Osteocyte (in vitro differentiated cells): ENCODE data around the gene PAK4. TPM values are rescaled to one million over a fixed set of nuclear protein-coding genes. Genes with fewer than 3 reads are reported as not detected.
A peak's percentile ranks its signal among the peaks of the same experiment; 100 is the strongest.

ENCODE experiments used
- DNase-seq: peaks from one replicate; pipeline ENCODE4 v3.0.0; 2021; ENCODE audit warnings: mixed read lengths; ENCODE audit not compliant: unreplicated experiment; ENCODE audit errors: extremely low spot score
- H3K27ac Mint-ChIP-seq: one replicate; pipeline ENCODE4 v1.8.0; 2021; ENCODE audit warnings: mild to moderate bottlenecking, mixed read lengths; ENCODE audit not compliant: unreplicated experiment
- H3K27me3 Mint-ChIP-seq: one replicate; pipeline ENCODE4 v1.8.0; 2021; ENCODE audit warnings: mixed read lengths; ENCODE audit not compliant: unreplicated experiment
- H3K36me3 Mint-ChIP-seq: one replicate; pipeline ENCODE4 v1.8.0; 2021; ENCODE audit warnings: mixed read lengths; ENCODE audit not compliant: unreplicated experiment
- H3K4me1 Mint-ChIP-seq: one replicate; pipeline ENCODE4 v1.8.0; 2021; ENCODE audit warnings: mixed read lengths; ENCODE audit not compliant: unreplicated experiment
- H3K4me3 Mint-ChIP-seq: one replicate; pipeline ENCODE4 v1.8.0; 2021; ENCODE audit warnings: mild to moderate bottlenecking, moderate library complexity, mixed read lengths; ENCODE audit not compliant: unreplicated experiment
- H3K9me3 Mint-ChIP-seq: one replicate; pipeline ENCODE4 v1.8.0; 2021; ENCODE audit warnings: mixed read lengths; ENCODE audit not compliant: unreplicated experiment
- total RNA-seq: library from RNA; stranded (reverse); gene quantifications from 2 replicates; pipeline ENCODE4 v1.2.1, GENCODE V29; 2021
- TF ChIP-seq, protein P1 (sequence below): fragments of 200-600 bp; sonication (generic); IDR thresholded peaks from 2 replicates; pipeline ENCODE4 v1.5.0; 2021; ENCODE audit warnings: antibody characterized with exemption, mild to moderate bottlenecking, moderate library complexity

The PAK4 gene
- total RNA-seq, 1 donor from 2014 or later, result 14.8 TPM

DNA sequence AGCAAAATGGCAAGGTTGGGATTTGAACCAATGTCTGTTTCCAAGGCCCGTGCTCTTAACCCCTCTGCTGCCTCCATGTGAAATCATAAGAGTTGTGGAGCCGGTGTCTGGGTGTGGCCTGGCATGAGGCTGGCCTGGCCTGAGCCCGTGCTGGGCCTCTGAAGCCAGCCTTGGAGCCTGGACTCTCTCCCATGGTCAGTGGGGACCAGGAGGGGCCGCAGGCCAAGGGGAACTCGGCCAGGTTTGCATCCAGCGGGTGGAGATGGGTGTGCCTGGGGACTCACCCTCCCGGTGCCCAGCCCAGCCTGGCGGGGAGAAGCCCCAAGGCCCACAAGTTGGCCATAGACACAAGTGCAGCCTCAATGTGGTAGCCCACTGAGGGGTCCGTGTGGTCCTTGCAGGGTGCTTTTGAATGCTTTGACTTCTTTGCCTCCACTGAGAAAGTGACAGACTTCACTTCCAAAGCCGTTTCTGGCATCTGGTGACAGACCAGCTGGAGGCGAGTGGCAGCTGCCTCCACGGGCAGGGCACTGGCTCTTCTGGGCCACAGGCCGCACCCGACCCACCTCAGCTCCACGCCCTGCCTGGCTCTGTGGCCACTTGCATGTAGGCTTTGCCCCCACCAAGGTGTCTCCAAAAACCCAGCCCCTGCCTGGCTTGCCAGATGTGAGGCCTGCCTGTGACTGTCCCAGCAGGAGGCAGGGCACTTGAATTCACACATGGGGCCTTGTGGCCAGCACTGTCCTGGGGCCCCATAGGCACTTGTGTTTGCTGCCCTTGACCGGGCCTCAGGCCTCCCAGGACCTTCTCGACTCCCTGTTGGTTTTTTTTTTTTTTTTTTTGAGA lies 45.0 kb downstream of the PAK4 start:
- Mint-ChIP-seq H3K27ac (no peak overlapping the region), H3K36me3 (peaks cover under 1% of the 10 kb centered on the region), H3K9me3 (no peaks in the 10 kb centered on the region), H3K4me1 (peaks cover 13% of the 10 kb centered on the region), H3K27me3 (no peaks in the 10 kb centered on the region), H3K4me3 (no peak overlapping the region)
- TF ChIP-seq, protein P1, sequence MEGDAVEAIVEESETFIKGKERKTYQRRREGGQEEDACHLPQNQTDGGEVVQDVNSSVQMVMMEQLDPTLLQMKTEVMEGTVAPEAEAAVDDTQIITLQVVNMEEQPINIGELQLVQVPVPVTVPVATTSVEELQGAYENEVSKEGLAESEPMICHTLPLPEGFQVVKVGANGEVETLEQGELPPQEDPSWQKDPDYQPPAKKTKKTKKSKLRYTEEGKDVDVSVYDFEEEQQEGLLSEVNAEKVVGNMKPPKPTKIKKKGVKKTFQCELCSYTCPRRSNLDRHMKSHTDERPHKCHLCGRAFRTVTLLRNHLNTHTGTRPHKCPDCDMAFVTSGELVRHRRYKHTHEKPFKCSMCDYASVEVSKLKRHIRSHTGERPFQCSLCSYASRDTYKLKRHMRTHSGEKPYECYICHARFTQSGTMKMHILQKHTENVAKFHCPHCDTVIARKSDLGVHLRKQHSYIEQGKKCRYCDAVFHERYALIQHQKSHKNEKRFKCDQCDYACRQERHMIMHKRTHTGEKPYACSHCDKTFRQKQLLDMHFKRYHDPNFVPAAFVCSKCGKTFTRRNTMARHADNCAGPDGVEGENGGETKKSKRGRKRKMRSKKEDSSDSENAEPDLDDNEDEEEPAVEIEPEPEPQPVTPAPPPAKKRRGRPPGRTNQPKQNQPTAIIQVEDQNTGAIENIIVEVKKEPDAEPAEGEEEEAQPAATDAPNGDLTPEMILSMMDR, result no peak
- no peak for DNase-seq

DNA sequence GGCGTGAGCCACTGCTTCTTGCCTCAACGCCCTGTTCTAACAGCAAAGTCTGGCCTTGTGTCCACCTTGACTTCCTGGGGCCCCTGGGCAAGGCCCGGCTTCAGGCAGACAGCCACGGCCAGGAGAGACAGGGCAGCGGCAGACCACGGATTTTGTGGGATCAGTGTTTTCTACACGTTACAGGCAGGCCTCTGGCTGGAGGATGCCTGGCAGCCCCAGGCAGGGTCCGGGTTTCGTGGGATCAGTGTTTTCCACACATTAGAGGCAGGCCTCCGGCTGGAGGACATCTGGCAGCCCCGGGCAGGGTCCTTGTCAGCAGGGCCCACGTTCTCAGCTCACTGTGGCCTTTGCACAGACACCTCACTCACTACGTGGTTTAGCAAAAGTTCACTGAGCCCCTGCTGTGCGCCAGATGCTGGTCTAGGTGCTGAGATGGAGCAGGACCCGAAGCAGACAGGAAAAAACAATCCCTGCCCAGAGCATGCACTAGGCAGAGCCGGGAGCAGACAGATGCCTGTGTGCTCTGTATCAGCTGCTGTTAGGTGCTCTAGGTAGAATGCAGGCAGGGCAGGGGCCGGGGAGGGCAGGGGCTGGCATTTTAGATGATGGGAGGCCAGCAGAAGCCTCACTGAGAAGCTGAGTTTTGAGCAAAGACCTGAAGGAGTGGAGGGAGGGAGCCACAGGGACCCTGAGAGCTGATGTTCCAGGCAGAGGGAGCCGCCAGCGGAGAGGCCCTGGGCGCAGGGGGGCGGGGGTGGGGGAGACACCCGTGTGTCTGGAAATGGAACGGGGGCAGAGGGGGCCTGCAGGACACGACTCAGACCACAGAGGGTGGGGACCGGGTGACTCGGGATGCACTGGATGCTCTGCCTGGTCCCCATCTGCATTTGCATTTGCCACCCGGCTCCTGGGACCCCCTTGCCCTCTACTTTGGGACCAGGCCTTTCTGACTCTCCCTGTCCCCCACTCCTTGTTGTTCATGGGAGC lies 46.2 kb downstream of the PAK4 start:
- Mint-ChIP-seq H3K36me3 (peaks cover 3% of the 10 kb centered on the region), H3K4me3 (no peak overlapping the region), H3K4me1 (peaks cover 10% of the 10 kb centered on the region), H3K27me3 (no peaks in the 10 kb centered on the region), H3K9me3 (no peaks in the 10 kb centered on the region), H3K27ac (peak overlapping the region; percentile 38)
- no peak for DNase-seq
- TF ChIP-seq, protein P1, result no peak

DNA sequence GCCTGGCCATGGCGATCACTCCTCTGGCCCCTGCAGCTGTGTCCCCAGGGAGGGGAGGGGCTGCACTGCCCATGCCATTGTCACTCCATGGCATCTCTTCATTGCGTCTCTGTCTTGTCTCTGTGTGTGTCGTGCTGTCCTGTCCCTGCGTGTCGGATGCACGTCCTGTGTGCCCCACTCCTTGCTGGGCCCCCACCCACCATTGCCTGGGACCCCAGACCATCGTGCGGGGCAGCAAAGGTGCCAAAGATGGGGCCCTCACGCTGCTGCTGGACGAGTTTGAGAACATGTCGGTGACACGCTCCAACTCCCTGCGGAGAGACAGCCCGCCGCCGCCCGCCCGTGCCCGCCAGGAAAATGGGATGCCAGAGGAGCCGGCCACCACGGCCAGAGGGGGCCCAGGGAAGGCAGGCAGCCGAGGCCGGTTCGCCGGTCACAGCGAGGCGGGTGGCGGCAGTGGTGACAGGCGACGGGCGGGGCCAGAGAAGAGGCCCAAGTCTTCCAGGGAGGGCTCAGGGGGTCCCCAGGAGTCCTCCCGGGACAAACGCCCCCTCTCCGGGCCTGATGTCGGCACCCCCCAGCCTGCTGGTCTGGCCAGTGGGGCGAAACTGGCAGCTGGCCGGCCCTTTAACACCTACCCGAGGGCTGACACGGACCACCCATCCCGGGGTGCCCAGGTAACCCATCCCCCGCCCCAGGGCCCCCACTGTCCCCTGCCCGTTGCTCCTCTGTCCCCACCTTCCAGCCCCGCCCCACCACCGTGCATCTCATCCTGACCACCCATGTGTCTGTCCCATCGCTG lies 47.3 kb downstream of the PAK4 start:
- H3K27me3 Mint-ChIP-seq, result no peaks in the 10 kb centered on the region

DNA sequence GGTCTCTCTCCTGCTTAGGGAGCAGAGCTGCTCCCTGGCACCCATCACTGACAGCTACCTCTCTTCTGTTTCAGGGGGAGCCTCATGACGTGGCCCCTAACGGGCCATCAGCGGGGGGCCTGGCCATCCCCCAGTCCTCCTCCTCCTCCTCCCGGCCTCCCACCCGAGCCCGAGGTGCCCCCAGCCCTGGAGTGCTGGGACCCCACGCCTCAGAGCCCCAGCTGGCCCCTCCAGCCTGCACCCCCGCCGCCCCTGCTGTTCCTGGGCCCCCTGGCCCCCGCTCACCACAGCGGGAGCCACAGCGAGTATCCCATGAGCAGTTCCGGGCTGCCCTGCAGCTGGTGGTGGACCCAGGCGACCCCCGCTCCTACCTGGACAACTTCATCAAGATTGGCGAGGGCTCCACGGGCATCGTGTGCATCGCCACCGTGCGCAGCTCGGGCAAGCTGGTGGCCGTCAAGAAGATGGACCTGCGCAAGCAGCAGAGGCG lies 48.0 kb downstream of the PAK4 start:
- Mint-ChIP-seq H3K27ac (no peak overlapping the region), H3K27me3 (no peaks in the 10 kb centered on the region), H3K4me1 (peaks cover 7% of the 10 kb centered on the region), H3K36me3 (peaks cover 3% of the 10 kb centered on the region), H3K4me3 (no peak overlapping the region), H3K9me3 (no peaks in the 10 kb centered on the region)
- TF ChIP-seq, protein P1, result no peak
- DNase-seq, result no peak

More for the DNA sequence above, 47.3 kb downstream of the PAK4 start:
- no peaks in the 10 kb centered on the region for H3K9me3 Mint-ChIP-seq
- DNase-seq, result no peak
- peaks cover 3% of the 10 kb centered on the region for H3K36me3 Mint-ChIP-seq
- TF ChIP-seq, protein P1, result no peak
- peaks cover 7% of the 10 kb centered on the region for H3K4me1 Mint-ChIP-seq
- H3K27ac Mint-ChIP-seq, result no peak overlapping the region
- no peak overlapping the region for H3K4me3 Mint-ChIP-seq
